Effector memory CD4-positive, alpha-beta T cell (primary cell): ENCODE measurements around the gene CACNG5.

ENCODE experiments used
- DNase-seq, 3 donors: peaks; one replicate each; pipeline ENCODE4 v3.0.0-alpha.2; 2020
- H3K27ac ChIP-seq: 2 replicates; pipeline ENCODE4 v1.7.0; 2013; ENCODE audit warnings: mild to moderate bottlenecking, low read length, moderate library complexity; ENCODE audit not compliant: insufficient read depth, poor library complexity, severe bottlenecking
- H3K27me3 ChIP-seq: replicated peaks from 2 replicates; pipeline ENCODE4 v1.7.0; 2013; ENCODE audit warnings: mild to moderate bottlenecking, low read length; ENCODE audit not compliant: insufficient read depth, control insufficient read depth, poor library complexity, severe bottlenecking
- H3K36me3 ChIP-seq: 2 replicates; pipeline ENCODE4 v1.7.0; 2013; ENCODE audit warnings: mild to moderate bottlenecking, low read length, moderate library complexity; ENCODE audit not compliant: control insufficient read depth, insufficient read depth
- H3K4me1 ChIP-seq: 2 replicates; pipeline ENCODE4 v1.7.0; 2013; ENCODE audit warnings: low read length, mild to moderate bottlenecking; ENCODE audit not compliant: control insufficient read depth, insufficient read depth, poor library complexity, severe bottlenecking
- H3K4me3 ChIP-seq: 2 replicates; pipeline ENCODE4 v1.7.0; 2013; ENCODE audit warnings: low read length, low read depth, mild to moderate bottlenecking; ENCODE audit not compliant: insufficient read depth, poor library complexity, severe bottlenecking
- H3K9me3 ChIP-seq: 2 replicates; pipeline ENCODE4 v1.7.0; 2013; ENCODE audit warnings: mild to moderate bottlenecking, low read length, moderate library complexity; ENCODE audit not compliant: control insufficient read depth

CACNG5 gene

DNA sequence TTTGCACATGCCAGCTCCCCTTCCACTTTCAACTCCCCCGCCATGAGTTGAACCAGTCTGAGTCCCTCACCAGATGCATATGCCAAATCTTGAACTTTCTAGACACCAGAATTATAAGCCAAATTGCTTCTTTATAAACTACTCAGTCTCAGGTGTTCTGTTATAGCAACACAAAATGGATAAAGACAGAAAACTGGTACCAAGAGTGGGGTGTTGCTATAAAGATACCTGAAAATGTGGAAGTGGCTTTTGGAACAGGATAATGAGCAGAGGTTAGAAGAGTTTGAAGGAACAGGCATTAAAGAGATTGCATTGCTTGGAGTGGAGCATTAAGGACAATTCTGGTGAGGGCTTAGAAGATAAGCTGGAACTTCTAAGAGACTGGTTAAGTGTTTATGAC lies 17.2 kb upstream of the CACNG5 start:
- Histone ChIP-seq H3K36me3 (no peaks in the 10 kb centered on the region), H3K27ac (no peak overlapping the region), H3K9me3 (no peaks in the 10 kb centered on the region), H3K27me3 (no peaks in the 10 kb centered on the region), H3K4me3 (no peak overlapping the region), H3K4me1 (no peaks in the 10 kb centered on the region)
- no peak for DNase-seq

DNA sequence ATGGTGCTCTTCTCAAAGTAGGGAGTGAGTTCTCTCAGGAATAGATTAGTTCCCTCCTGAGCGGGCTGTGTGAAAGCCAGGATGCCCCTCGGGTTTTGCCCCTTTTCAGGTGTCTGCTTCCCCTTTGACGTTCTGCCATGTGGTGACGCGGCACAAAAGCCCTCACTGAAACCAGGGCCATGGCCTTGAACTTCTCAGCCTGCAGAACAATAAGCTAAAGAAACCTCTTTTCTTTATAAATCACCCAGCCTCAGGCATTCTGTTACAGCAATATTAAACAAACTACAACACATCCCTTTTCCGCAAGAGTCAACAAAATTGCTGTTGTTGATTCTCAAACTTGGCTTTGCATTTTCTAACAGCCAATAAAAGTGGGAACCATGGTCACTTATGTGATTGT lies 15.5 kb upstream of the CACNG5 start:
- Histone ChIP-seq H3K4me3 (no peak overlapping the region), H3K27ac (no peak overlapping the region)

DNA sequence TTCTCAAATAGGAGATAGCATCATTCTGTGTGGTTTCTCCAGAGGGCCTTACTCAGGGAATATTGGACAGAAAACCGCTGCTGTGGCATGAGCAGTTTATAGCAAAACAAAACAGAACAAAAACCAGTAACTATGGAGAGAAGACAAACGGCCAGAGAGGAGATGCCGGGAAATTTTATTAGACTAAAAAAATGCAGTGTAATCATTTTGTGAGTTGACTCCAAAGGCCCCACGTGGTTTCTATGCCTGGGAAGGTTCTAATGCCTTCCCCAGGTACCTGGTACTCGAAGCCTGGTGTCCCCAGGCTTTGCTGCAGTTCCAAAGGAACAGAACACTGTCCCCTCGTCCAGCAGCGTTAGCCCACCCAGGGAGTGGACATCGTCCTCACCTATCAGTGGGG lies 12.9 kb upstream of the CACNG5 start:
- DNase-seq: no peak
- Histone ChIP-seq H3K27me3 (no peaks in the 10 kb centered on the region), H3K4me1 (no peaks in the 10 kb centered on the region), H3K4me3 (no peak overlapping the region), H3K9me3 (no peaks in the 10 kb centered on the region), H3K36me3 (no peaks in the 10 kb centered on the region), H3K27ac (no peak overlapping the region)

More for the DNA sequence above, 15.5 kb upstream of the CACNG5 start:
- Histone ChIP-seq H3K36me3 (no peaks in the 10 kb centered on the region), H3K4me1 (no peaks in the 10 kb centered on the region), H3K27me3 (no peaks in the 10 kb centered on the region), H3K9me3 (no peaks in the 10 kb centered on the region)
- DNase-seq: no peak

DNA sequence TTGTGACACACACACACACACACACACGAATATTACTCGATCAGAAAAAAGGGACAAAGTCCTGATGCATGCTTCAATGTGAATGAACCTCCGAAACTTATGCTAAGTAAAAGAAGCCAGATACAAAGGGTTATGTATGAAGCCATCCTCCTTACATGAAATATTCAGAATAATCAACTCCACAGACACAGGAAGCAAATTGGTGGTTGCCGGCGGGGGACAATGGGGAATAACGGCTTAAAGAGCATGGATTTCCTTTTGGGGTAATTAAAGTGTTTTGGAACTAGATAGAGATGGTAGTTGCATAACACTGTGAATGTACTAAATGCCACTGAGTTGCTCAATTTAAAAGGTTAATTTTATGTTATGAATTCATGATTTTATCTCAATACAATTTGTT lies 8.1 kb upstream of the CACNG5 start:
- peaks cover 4% of the 10 kb centered on the region for H3K27me3 ChIP-seq

DNA sequence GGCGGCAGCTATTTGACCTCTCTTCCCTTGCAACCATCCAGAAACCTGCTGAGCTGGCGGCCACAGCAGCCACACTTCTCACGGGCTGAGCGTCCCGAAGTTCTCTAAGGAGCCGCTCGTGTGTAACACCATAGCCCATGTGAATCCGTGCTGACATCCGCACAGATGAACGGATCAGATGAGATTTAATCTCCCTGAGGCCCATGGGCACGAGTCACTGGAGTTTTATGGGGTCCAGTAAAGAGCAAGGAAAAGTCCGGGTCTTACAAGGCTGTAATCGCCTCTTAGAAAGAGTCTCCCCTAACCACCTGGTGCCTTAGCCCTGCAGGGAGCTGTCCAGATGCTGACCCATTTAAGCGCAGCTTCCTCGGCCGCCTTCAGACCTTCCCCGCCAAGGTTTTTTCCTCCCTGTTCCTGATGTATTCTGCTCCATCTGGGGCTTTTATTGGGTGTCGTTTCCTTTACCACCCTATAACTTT lies 5.5 kb upstream of the CACNG5 start:
- DNase-seq: no peak
- Histone ChIP-seq H3K4me1 (no peaks in the 10 kb centered on the region), H3K4me3 (no peak overlapping the region), H3K36me3 (no peaks in the 10 kb centered on the region), H3K27me3 (peaks cover 9% of the 10 kb centered on the region), H3K9me3 (no peaks in the 10 kb centered on the region), H3K27ac (no peak overlapping the region)

More for the DNA sequence above, 8.1 kb upstream of the CACNG5 start:
- no peak overlapping the region for H3K27ac ChIP-seq
- no peak overlapping the region for H3K4me3 ChIP-seq
- H3K4me1 ChIP-seq: no peaks in the 10 kb centered on the region
- H3K9me3 ChIP-seq: no peaks in the 10 kb centered on the region
- no peak for DNase-seq
- H3K36me3 ChIP-seq: no peaks in the 10 kb centered on the region

DNA sequence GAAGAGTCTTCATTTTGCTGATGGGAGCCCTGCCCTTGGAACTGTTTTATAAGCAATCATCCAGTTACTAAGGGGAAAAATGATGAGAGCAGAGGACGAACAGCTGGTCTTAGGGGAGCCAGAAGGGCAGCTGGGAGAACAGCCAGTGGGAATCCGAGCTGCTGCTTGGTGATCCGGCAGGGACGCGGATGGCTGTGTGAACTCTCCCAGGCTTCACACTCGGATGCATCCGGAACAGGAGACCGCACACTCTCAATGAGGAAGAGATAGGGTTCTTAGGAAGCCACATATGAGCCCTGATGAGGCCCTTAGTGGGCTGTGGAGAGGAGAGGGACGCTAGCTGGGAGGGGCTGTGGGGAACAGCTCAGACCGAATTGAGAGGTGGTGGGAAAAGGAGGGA lies 5.0 kb upstream of the CACNG5 start:
- Histone ChIP-seq H3K4me1 (no peaks in the 10 kb centered on the region), H3K4me3 (no peak overlapping the region), H3K9me3 (no peaks in the 10 kb centered on the region), H3K27me3 (peaks cover 9% of the 10 kb centered on the region), H3K27ac (no peak overlapping the region), H3K36me3 (no peaks in the 10 kb centered on the region)
- no peak for DNase-seq

DNA sequence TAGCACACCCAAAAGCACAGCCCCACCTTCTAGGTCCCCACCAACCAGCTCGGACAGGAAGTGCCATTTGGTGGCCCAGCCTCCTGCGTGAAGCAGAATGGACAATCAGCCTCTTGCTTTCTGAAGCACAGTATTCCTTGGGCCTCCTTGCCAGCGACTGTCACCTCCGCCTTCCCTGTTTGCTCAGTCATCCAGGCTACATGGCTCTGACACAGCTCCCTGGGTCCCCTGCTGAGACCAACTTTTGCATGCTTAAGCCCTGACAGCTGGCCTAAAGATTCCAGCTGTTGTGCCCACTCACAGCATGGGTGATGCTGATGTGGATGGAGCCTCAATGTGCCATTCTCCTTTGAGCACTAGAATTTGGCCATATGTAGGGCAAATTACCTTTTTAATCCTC lies 4.5 kb upstream of the CACNG5 start:
- H3K4me1 ChIP-seq: no peaks in the 10 kb centered on the region
- no peak overlapping the region for H3K4me3 ChIP-seq
- H3K9me3 ChIP-seq: no peaks in the 10 kb centered on the region
- no peaks in the 10 kb centered on the region for H3K36me3 ChIP-seq
- no peak for DNase-seq
- H3K27ac ChIP-seq: no peak overlapping the region
- H3K27me3 ChIP-seq: peaks cover 9% of the 10 kb centered on the region

DNA sequence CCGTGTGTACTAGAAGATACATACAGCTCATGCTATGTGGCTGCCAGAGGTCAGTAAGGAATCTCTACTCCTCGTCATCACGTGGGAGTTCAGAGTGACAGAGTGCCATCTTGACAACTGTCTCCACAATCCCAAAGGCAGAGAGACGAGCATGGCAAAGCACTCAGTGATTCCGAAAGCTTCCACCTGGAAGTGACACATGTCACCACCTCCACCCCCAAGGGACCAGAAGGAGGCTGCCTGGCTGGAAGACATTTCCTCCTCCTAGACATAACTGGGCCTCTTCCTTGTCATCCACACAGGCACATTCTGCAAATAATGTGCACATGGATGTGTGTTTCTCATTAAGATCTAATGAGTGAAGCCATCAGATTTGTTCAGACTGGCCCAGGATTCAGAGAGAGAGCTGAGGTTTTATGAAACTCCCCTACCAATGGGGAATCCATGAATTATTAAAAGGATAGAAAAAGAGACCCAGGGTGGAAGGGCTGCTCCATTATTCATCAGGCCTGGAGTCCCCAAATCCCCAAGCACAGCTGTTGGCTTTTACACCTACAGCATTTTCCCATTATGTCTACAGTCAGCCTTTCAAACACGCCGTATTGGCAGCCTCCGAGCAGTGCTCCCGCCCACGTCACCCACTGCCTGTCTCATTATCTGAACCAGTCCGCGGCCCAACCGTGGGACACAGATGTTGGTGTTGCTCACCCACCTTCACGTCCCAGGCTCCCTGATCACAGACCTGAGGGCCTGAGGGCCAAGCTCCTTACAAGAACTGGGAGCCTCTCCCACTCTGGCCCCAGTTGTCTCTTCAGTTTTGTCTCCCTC lies 3.3 kb upstream of the CACNG5 start:
- Histone ChIP-seq H3K36me3 (no peaks in the 10 kb centered on the region), H3K9me3 (no peaks in the 10 kb centered on the region), H3K4me1 (no peaks in the 10 kb centered on the region), H3K4me3 (no peak overlapping the region), H3K27me3 (peaks cover 16% of the 10 kb centered on the region), H3K27ac (no peak overlapping the region)
- no peak for DNase-seq

DNA sequence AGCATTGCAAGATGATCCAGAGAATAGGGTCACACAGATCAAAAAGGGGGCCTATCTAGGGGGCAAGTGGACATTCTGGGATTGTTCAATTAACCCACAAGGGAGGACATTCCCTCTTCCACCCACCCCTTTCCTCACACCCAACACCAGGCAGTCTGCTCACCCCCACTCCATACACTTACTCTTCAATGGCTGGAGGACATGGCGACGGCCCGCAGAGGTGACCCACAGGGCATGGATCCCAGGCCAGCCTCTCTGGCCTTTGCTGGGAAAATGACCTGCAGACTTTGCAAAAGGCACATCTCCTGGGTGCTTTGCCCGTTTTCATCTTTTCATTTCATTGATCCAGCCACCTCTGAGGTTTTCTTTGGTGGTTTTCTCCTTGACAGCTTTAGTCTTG lies 1.7 kb upstream of the CACNG5 start:
- Histone ChIP-seq H3K27me3 (peaks cover 16% of the 10 kb centered on the region), H3K4me3 (no peak overlapping the region)
- no peak for DNase-seq

DNA sequence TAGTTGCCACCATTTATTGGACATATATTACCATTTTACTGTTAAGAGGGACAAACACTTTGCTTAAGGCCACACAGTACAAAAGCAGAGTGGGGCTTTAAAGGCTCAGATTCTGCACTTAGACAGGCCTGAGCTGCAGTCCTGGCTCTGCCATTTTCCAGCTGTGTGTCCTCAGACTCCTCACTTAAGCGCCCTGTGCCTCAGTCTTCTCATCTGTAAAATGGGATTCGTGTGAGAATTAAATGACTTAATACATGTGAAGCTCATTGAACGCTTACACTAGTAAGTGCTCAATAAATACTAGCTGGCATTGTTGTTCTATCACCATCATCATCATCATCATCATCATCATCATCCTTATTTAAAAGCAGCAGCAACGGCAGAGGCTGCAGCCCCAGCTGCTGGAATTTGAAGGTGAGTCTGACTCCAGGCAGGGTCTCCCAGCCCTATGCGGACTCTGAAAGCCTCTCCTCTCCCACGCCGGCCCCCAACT lies 445 bp upstream of the CACNG5 start:
- H3K36me3 ChIP-seq: no peaks in the 10 kb centered on the region
- peaks cover 16% of the 10 kb centered on the region for H3K27me3 ChIP-seq
- no peak overlapping the region for H3K27ac ChIP-seq
- no peak overlapping the region for H3K4me3 ChIP-seq
- DNase-seq: no peak
- no peaks in the 10 kb centered on the region for H3K9me3 ChIP-seq
- H3K4me1 ChIP-seq: no peaks in the 10 kb centered on the region

More for the DNA sequence above, 1.7 kb upstream of the CACNG5 start:
- no peak overlapping the region for H3K27ac ChIP-seq
- no peaks in the 10 kb centered on the region for H3K4me1 ChIP-seq
- H3K36me3 ChIP-seq: no peaks in the 10 kb centered on the region
- no peaks in the 10 kb centered on the region for H3K9me3 ChIP-seq
